ENCODE results near the gene MNX1.

- TF ChIP-seq CTCF (IDR thresholded peaks at IDR 0.05; ENCODE audit: extremely low read depth in 1 of 2, insufficient read depth in 1 of 2, low read depth in 1 of 2, low read length in 2 of 2) (no peak), POLR2A (IDR thresholded peaks at IDR 0.05; ENCODE audit: low read depth, low read length) (no peak)
These were observed 21.9 kb downstream of the MNX1 start for GRCh38 chr7:156988343-156989185.

Data from endothelial cell of umbilical vein (primary cell).